ENCODE data around the gene STOM.
A peak's percentile ranks its signal among the peaks of the same experiment; 100 is the strongest.

The STOM gene

GRCh38 chr9:121359351-121360294 is 10.4 kb downstream of the STOM start (continued):
- no peak for TF ChIP-seq ZNF449 (tag by site-specific recombination; IDR thresholded peaks at IDR 0.05)
- TF ChIP-seq ZFP37 (tag by site-specific recombination; IDR thresholded peaks at IDR 0.05): no peak
- TF ChIP-seq SETDB1 (IDR thresholded peaks at IDR 0.05; ENCODE audit: insufficient read length, low read length): peak; percentile 38
- peak; percentile 85 for TF ChIP-seq PRDM4 (tag by site-specific recombination; IDR thresholded peaks at IDR 0.05)
- TF ChIP-seq PRDM6 (tag by site-specific recombination; IDR thresholded peaks at IDR 0.05): peak; percentile 34; the same call in 1 of the 2 replicates
- no peak for TF ChIP-seq ZNF658 (tag by site-specific recombination; IDR thresholded peaks at IDR 0.05)
- no peak for TF ChIP-seq BCL11A (tag by site-specific recombination; IDR thresholded peaks at IDR 0.05; ENCODE audit: low read depth)
- no peak for TF ChIP-seq HOXC10 (CRISPR knock-in tag; IDR thresholded peaks at IDR 0.05)
- TF ChIP-seq ZNF140 (tag by site-specific recombination; IDR thresholded peaks at IDR 0.05): no peak
- TF ChIP-seq ZNF423 (tag by site-specific recombination; IDR thresholded peaks at IDR 0.05): no peak
- no peak for TF ChIP-seq ZNF155 (tag by site-specific recombination; IDR thresholded peaks at IDR 0.05)
- TF ChIP-seq ZNF23 (tag by site-specific recombination; IDR thresholded peaks at IDR 0.05; ENCODE audit: borderline replicate concordance): no peak
- no peak for TF ChIP-seq GLI4 (tag by site-specific recombination; IDR thresholded peaks at IDR 0.05)
- TF ChIP-seq ZNF777 (tag by site-specific recombination; IDR thresholded peaks at IDR 0.05; ENCODE audit: borderline replicate concordance): no peak

- H3K27ac ChIP-seq (ENCODE audit: extremely low read depth, low read depth, low read length): no peak overlapping the region
- TF ChIP-seq GFI1B (tag by site-specific recombination; IDR thresholded peaks at IDR 0.05): no peak
- CTCF ChIA-PET: interaction anchor here (1.0 to 2.8 kb wide), 2 partner anchors 14 to 38 kb away, joined by 4 to 16 read pairs; no protein-coding TSS in a partner anchor
These were observed 11.3 kb downstream of the STOM start for GRCh38 chr9:121358751-121359150.

GRCh38 chr9:121357011-121357410 is 13.0 kb downstream of the STOM start:
- no peaks in the 10 kb centered on the region for H3K4me1 ChIP-seq (ENCODE audit: control insufficient read depth, insufficient read depth, low read length)
- peaks cover 0 to 19% of the 10 kb centered on the region in 2 experiments; a peak in 1 of 3 replicates for H3K36me3 ChIP-seq (ENCODE audit: control insufficient read depth in 2 of 2, insufficient read depth in 1 of 2, low read length in 2 of 2)
- H3K9me3 ChIP-seq (ENCODE audit: control insufficient read depth, insufficient read depth, low read depth, low read length): no peaks in the 10 kb centered on the region
- H3K4me3 ChIP-seq (ENCODE audit: low read depth, low read length): no peak overlapping the region
- CTCF ChIA-PET: interaction anchor here (2.8 kb wide), 1 partner anchor 37 kb away, joined by 16 read pairs; no protein-coding TSS in a partner anchor
- TF ChIP-seq PRDM10 (tag by site-specific recombination; IDR thresholded peaks at IDR 0.05) (0 out of 2 replicates have a peak, but pooled peaks have one; percentile 64), ZNF138 (tag by site-specific recombination; IDR thresholded peaks at IDR 0.05; ENCODE audit: borderline replicate concordance) (no peak)
- POLR2A ChIA-PET: interaction anchor here (0.7 kb wide), 1 partner anchor 217 kb away, joined by 3 read pairs; no protein-coding TSS in a partner anchor
- H3K27ac ChIP-seq (ENCODE audit: extremely low read depth, low read depth, low read length): no peak overlapping the region

More at GRCh38 chr9:121358751-121359150, 11.3 kb downstream of the STOM start:
- H3K9me3 ChIP-seq (ENCODE audit: control insufficient read depth, insufficient read depth, low read depth, low read length): no peaks in the 10 kb centered on the region
- POLR2A ChIA-PET: no interaction called here
- H3K4me1 ChIP-seq (ENCODE audit: control insufficient read depth, insufficient read depth, low read length): peaks cover 4% of the 10 kb centered on the region; the same call in 1 of the 2 replicates
- peaks cover 0 to 4% of the 10 kb centered on the region in 2 experiments; a peak in 1 of 3 replicates for H3K36me3 ChIP-seq (ENCODE audit: control insufficient read depth in 2 of 2, insufficient read depth in 1 of 2, low read length in 2 of 2)
- H3K4me3 ChIP-seq (ENCODE audit: low read depth, low read length): no peak overlapping the region
